Effector memory CD4-positive, alpha-beta T cell (primary cell): Measurements from ENCODE around the gene F2.

Source experiments
- DNase-seq, 3 donors: peaks; one replicate each; pipeline ENCODE4 v3.0.0-alpha.2; 2020
- H3K27ac ChIP-seq: 2 replicates; pipeline ENCODE4 v1.7.0; 2013; ENCODE audit warnings: mild to moderate bottlenecking, low read length, moderate library complexity; ENCODE audit not compliant: insufficient read depth, poor library complexity, severe bottlenecking
- H3K27me3 ChIP-seq: replicated peaks from 2 replicates; pipeline ENCODE4 v1.7.0; 2013; ENCODE audit warnings: mild to moderate bottlenecking, low read length; ENCODE audit not compliant: insufficient read depth, control insufficient read depth, poor library complexity, severe bottlenecking
- H3K36me3 ChIP-seq: 2 replicates; pipeline ENCODE4 v1.7.0; 2013; ENCODE audit warnings: mild to moderate bottlenecking, low read length, moderate library complexity; ENCODE audit not compliant: control insufficient read depth, insufficient read depth
- H3K4me1 ChIP-seq: 2 replicates; pipeline ENCODE4 v1.7.0; 2013; ENCODE audit warnings: low read length, mild to moderate bottlenecking; ENCODE audit not compliant: control insufficient read depth, insufficient read depth, poor library complexity, severe bottlenecking
- H3K4me3 ChIP-seq: 2 replicates; pipeline ENCODE4 v1.7.0; 2013; ENCODE audit warnings: low read length, low read depth, mild to moderate bottlenecking; ENCODE audit not compliant: insufficient read depth, poor library complexity, severe bottlenecking
- H3K9me3 ChIP-seq: 2 replicates; pipeline ENCODE4 v1.7.0; 2013; ENCODE audit warnings: mild to moderate bottlenecking, low read length, moderate library complexity; ENCODE audit not compliant: control insufficient read depth

The F2 gene

GRCh38 chr11:46741600-46742484 lies 22.8 kb downstream of the F2 start:
- Histone ChIP-seq H3K4me3 (no peak overlapping the region), H3K27ac (no peak overlapping the region), H3K9me3 (no peaks in the 10 kb centered on the region), H3K36me3 (peaks cover 26% of the 10 kb centered on the region), H3K4me1 (no peaks in the 10 kb centered on the region), H3K27me3 (no peaks in the 10 kb centered on the region)
- DNase-seq = no peak

- DNase-seq = no peak
- H3K27ac ChIP-seq = no peak overlapping the region
- peaks cover 38% of the 10 kb centered on the region for H3K36me3 ChIP-seq
- H3K4me1 ChIP-seq = no peaks in the 10 kb centered on the region
- no peak overlapping the region for H3K4me3 ChIP-seq
- H3K27me3 ChIP-seq = no peaks in the 10 kb centered on the region
- H3K9me3 ChIP-seq = no peaks in the 10 kb centered on the region
Observed at GRCh38 chr11:46743043-46743442, 24.0 kb downstream of the F2 start.

- no peaks in the 10 kb centered on the region for H3K4me1 ChIP-seq
- no peak for DNase-seq
- no peak overlapping the region for H3K27ac ChIP-seq
- peaks cover 40% of the 10 kb centered on the region for H3K36me3 ChIP-seq
- H3K27me3 ChIP-seq = no peaks in the 10 kb centered on the region
- H3K9me3 ChIP-seq = no peaks in the 10 kb centered on the region
- no peak overlapping the region for H3K4me3 ChIP-seq
Observed at GRCh38 chr11:46743693-46744339, 24.8 kb downstream of the F2 start.

- H3K4me1 ChIP-seq = no peaks in the 10 kb centered on the region
- H3K27me3 ChIP-seq = no peaks in the 10 kb centered on the region
- H3K36me3 ChIP-seq = peaks cover 46% of the 10 kb centered on the region
- no peak overlapping the region for H3K27ac ChIP-seq
- no peak overlapping the region for H3K4me3 ChIP-seq
- DNase-seq = no peak
- H3K9me3 ChIP-seq = no peaks in the 10 kb centered on the region
Observed at GRCh38 chr11:46745328-46745727, 26.3 kb downstream of the F2 start.

- no peaks in the 10 kb centered on the region for H3K9me3 ChIP-seq
- no peaks in the 10 kb centered on the region for H3K27me3 ChIP-seq
- peaks cover 52% of the 10 kb centered on the region for H3K36me3 ChIP-seq
- DNase-seq = no peak
- no peak overlapping the region for H3K27ac ChIP-seq
- H3K4me3 ChIP-seq = no peak overlapping the region
- H3K4me1 ChIP-seq = no peaks in the 10 kb centered on the region
Observed at GRCh38 chr11:46745995-46746394, 27.0 kb downstream of the F2 start.

GRCh38 chr11:46747150-46747549 lies 28.1 kb downstream of the F2 start:
- no peak for DNase-seq
- Histone ChIP-seq H3K4me1 (no peaks in the 10 kb centered on the region), H3K9me3 (no peaks in the 10 kb centered on the region), H3K27me3 (no peaks in the 10 kb centered on the region), H3K27ac (no peak overlapping the region), H3K36me3 (peaks cover 59% of the 10 kb centered on the region), H3K4me3 (no peak overlapping the region)

- DNase-seq = no peak
- Histone ChIP-seq H3K4me3 (no peak overlapping the region), H3K27me3 (no peaks in the 10 kb centered on the region), H3K27ac (no peak overlapping the region), H3K9me3 (no peaks in the 10 kb centered on the region), H3K36me3 (peaks cover 58% of the 10 kb centered on the region), H3K4me1 (no peaks in the 10 kb centered on the region)
Observed at GRCh38 chr11:46755962-46756361, 36.9 kb downstream of the F2 start.

- no peaks in the 10 kb centered on the region for H3K9me3 ChIP-seq
- DNase-seq = no peak
- no peaks in the 10 kb centered on the region for H3K4me1 ChIP-seq
- peaks cover 60% of the 10 kb centered on the region for H3K36me3 ChIP-seq
- H3K27ac ChIP-seq = no peak overlapping the region
- H3K27me3 ChIP-seq = no peaks in the 10 kb centered on the region
- H3K4me3 ChIP-seq = no peak overlapping the region
Observed at GRCh38 chr11:46759196-46759595, 40.2 kb downstream of the F2 start.

GRCh38 chr11:46760429-46761128 lies 41.6 kb downstream of the F2 start:
- Histone ChIP-seq H3K9me3 (no peaks in the 10 kb centered on the region), H3K4me1 (no peaks in the 10 kb centered on the region), H3K4me3 (no peak overlapping the region), H3K36me3 (peaks cover 53% of the 10 kb centered on the region), H3K27ac (no peak overlapping the region), H3K27me3 (no peaks in the 10 kb centered on the region)
- no peak for DNase-seq

- no peaks in the 10 kb centered on the region for H3K27me3 ChIP-seq
- DNase-seq = no peak
- H3K27ac ChIP-seq = no peak overlapping the region
- H3K36me3 ChIP-seq = peaks cover 59% of the 10 kb centered on the region
- no peaks in the 10 kb centered on the region for H3K9me3 ChIP-seq
- no peak overlapping the region for H3K4me3 ChIP-seq
- no peaks in the 10 kb centered on the region for H3K4me1 ChIP-seq
Observed at GRCh38 chr11:46761807-46762206, 42.8 kb downstream of the F2 start.
